ENCODE measurements around the gene FAM78B.

GRCh38 chr1:166170075-166170474 lies 3.3 kb upstream of the FAM78B start:
- TF ChIP-seq, protein P1, sequence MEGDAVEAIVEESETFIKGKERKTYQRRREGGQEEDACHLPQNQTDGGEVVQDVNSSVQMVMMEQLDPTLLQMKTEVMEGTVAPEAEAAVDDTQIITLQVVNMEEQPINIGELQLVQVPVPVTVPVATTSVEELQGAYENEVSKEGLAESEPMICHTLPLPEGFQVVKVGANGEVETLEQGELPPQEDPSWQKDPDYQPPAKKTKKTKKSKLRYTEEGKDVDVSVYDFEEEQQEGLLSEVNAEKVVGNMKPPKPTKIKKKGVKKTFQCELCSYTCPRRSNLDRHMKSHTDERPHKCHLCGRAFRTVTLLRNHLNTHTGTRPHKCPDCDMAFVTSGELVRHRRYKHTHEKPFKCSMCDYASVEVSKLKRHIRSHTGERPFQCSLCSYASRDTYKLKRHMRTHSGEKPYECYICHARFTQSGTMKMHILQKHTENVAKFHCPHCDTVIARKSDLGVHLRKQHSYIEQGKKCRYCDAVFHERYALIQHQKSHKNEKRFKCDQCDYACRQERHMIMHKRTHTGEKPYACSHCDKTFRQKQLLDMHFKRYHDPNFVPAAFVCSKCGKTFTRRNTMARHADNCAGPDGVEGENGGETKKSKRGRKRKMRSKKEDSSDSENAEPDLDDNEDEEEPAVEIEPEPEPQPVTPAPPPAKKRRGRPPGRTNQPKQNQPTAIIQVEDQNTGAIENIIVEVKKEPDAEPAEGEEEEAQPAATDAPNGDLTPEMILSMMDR (IDR thresholded peaks at IDR 0.05; ENCODE audit: poor library complexity) = no peak
- TF ChIP-seq EZH2 (IDR thresholded peaks at IDR 0.05; ENCODE audit: borderline replicate concordance) = no peak
